NCI-H1092 (cell line): Measurements from ENCODE around the gene SIK3.
A peak's percentile ranks its signal among the peaks of the same experiment; 100 is the strongest.

Experiments
- DNase-seq: peaks from one replicate; lab custom pipeline; 2025; lab: John Stamatoyannopoulos, UW

SIK3 gene

GRCh38 chr11:116895048-116895757, 203.0 kb downstream of the SIK3 start:
- DNase-seq = no peak

GRCh38 chr11:116893906-116894305, 204.3 kb downstream of the SIK3 start:
- DNase-seq = no peak

GRCh38 chr11:116893437-116893836, 204.8 kb downstream of the SIK3 start:
- DNase-seq = no peak

- DNase-seq = no peak
These were observed 205.9 kb downstream of the SIK3 start for GRCh38 chr11:116892374-116892773.

- no peak for DNase-seq
These were observed 206.5 kb downstream of the SIK3 start for GRCh38 chr11:116891746-116892145.

GRCh38 chr11:116890607-116891006, 207.6 kb downstream of the SIK3 start:
- no peak for DNase-seq

GRCh38 chr11:116890193-116890592, 208.0 kb downstream of the SIK3 start:
- DNase-seq = no peak

GRCh38 chr11:116888884-116889549, 209.2 kb downstream of the SIK3 start:
- DNase-seq = no peak

- DNase-seq = no peak
These were observed 210.2 kb downstream of the SIK3 start for GRCh38 chr11:116888024-116888423.

GRCh38 chr11:116885951-116886655, 212.1 kb downstream of the SIK3 start:
- DNase-seq = no peak

- no peak for DNase-seq
These were observed 215.8 kb downstream of the SIK3 start for GRCh38 chr11:116882386-116882785.

GRCh38 chr11:116881143-116881542, 217.1 kb downstream of the SIK3 start:
- DNase-seq = no peak

GRCh38 chr11:116879800-116880625, 218.2 kb downstream of the SIK3 start:
- peak; percentile 63 for DNase-seq

- DNase-seq = no peak
These were observed 221.6 kb downstream of the SIK3 start for GRCh38 chr11:116876656-116877055.

GRCh38 chr11:116875194-116875593, 223.0 kb downstream of the SIK3 start:
- DNase-seq = no peak

GRCh38 chr11:116874251-116874650, 224.0 kb downstream of the SIK3 start:
- no peak for DNase-seq

GRCh38 chr11:116873381-116873780, 224.8 kb downstream of the SIK3 start:
- no peak for DNase-seq

GRCh38 chr11:116871248-116871647, 227.0 kb downstream of the SIK3 start:
- DNase-seq = no peak

GRCh38 chr11:116870054-116870453, 228.2 kb downstream of the SIK3 start:
- DNase-seq = no peak

- DNase-seq = no peak
These were observed 228.6 kb downstream of the SIK3 start for GRCh38 chr11:116869610-116870009.

GRCh38 chr11:116868066-116868465, 230.2 kb downstream of the SIK3 start:
- no peak for DNase-seq

- DNase-seq = no peak
These were observed 230.6 kb downstream of the SIK3 start for GRCh38 chr11:116867619-116868018.
